OCI-LY3 (cell line): ENCODE data around the gene DUSP10.

ENCODE experiments used
- H2AFZ ChIP-seq: fragments of 200-600, 300-600 bp; shearing (Covaris generic); 2 replicates; pipeline ENCODE4 v1.6.0; 2014; ENCODE audit warnings: antibody characterized with exemption, low read depth, low read length
- H3K27ac ChIP-seq: fragments of 200-600, 300-600 bp; sonication (generic); 2 replicates; pipeline ENCODE4 v1.5.1; 2014; ENCODE audit warnings: mild to moderate bottlenecking, low read length, moderate library complexity, mixed read lengths
- H3K27me3 ChIP-seq: fragments of 200-600, 300-600 bp; sonication (generic); 2 replicates; pipeline ENCODE4 v1.6.1; 2014; ENCODE audit warnings: low read depth, low read length, mixed read lengths
- H3K36me3 ChIP-seq: fragments of 200-600, 300-600 bp; sonication (generic); replicated peaks from 2 replicates; pipeline ENCODE3; 2014; ENCODE audit warnings: low read depth, low read length, mixed read lengths
- H3K4me1 ChIP-seq: fragments of 300-600, 200-600 bp; sonication (generic); 2 replicates; pipeline ENCODE4 v1.6.1; 2014; ENCODE audit warnings: low read length, mixed read lengths
- H3K4me2 ChIP-seq: fragments of 200-600, 300-600 bp; sonication (generic); 2 replicates; pipeline ENCODE4 v1.6.1; 2014; ENCODE audit warnings: low read length, mixed read lengths
- H3K4me3 ChIP-seq: fragments of 300-600, 200-600 bp; sonication (generic); 2 replicates; pipeline ENCODE4 v1.5.1; 2014; ENCODE audit warnings: antibody characterized with exemption, mild to moderate bottlenecking, low read length, moderate library complexity
- H3K79me2 ChIP-seq: fragments of 300-600, 200-600 bp; shearing (Covaris generic); 2 replicates; pipeline ENCODE4 v1.6.1; 2014; ENCODE audit warnings: mild to moderate bottlenecking, low read length, mixed read lengths
- H3K9ac ChIP-seq: fragments of 300-600, 200-600 bp; shearing (Covaris generic); 2 replicates; pipeline ENCODE4 v1.6.0; 2014; ENCODE audit warnings: mild to moderate bottlenecking, low read length, moderate library complexity
- H3K9me3 ChIP-seq: fragments of 200-600, 300-600 bp; shearing (Covaris generic); 2 replicates; pipeline ENCODE4 v1.6.1; 2014; ENCODE audit warnings: low read length, mixed read lengths; ENCODE audit not compliant: insufficient read depth
- H4K20me1 ChIP-seq: fragments of 200-600, 300-600 bp; sonication (generic); 2 replicates; pipeline ENCODE4 v1.6.1; 2016; ENCODE audit warnings: low read length, mixed read lengths; ENCODE audit not compliant: insufficient read depth
- EZH2phosphoT487 ChIP-seq: fragments of 200-600 bp; shearing (Covaris generic); IDR thresholded peaks from 2 replicates; pipeline ENCODE4 v1.6.1; 2018; ENCODE audit warnings: antibody characterized with exemption, mixed run types, low read depth
- TF ChIP-seq, protein P1 (sequence below): fragments of 200-600, 300-600 bp; sonication (generic); IDR thresholded peaks from 2 replicates; pipeline ENCODE4 v1.5.1; 2014; ENCODE audit warnings: antibody characterized with exemption, low read length, low read depth

DUSP10 gene

DNA sequence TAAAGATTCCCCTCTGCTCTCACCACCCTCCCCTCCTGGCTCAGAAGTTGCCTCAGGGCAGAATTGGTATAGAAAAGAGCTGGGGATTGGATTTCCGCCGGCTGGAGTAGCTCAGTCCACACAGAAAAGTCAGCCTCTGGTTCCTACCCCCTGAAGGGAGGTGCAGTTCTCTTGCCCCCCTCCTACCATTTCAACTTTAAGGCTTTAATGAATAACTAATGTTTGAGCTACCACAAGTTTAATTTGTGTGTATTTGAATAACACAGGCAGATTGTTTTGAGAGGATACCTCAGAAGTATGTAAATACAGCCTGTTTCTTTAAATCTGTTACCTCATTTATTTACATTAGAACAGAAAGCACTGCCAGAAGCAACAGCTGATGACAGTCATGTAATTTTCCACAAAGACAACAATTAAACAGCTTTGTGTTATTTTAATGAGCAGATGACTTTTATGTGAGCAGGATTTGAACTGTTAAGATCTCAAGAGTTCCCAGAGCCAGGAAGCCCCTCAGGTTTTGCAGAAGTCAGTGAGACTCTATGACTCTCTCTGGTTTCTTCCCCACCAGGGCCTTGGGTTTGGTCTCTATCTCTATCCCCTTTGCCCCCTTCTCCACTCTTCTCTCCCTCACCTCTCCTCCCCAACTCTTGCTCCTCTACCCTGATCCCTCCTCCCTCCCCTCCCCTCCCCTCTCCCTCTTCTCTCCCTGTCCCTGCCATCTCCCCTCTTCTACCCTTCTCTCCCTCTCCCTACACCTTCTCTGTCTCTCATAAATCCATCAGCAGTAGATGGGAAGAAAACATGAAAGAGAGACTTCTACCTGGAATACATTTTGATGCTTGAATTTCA, 26.3 kb downstream of the DUSP10 start:
- no peak overlapping the region for H3K27ac ChIP-seq
- no peak overlapping the region for H3K4me3 ChIP-seq
- H3K36me3 ChIP-seq = peaks cover 28% of the 10 kb centered on the region
- no peaks in the 10 kb centered on the region for H3K9me3 ChIP-seq
- H4K20me1 ChIP-seq = peaks cover 24% of the 10 kb centered on the region; the same call in 1 of the 2 replicates
- TF ChIP-seq EZH2phosphoT487 = no peak
- TF ChIP-seq, protein P1, sequence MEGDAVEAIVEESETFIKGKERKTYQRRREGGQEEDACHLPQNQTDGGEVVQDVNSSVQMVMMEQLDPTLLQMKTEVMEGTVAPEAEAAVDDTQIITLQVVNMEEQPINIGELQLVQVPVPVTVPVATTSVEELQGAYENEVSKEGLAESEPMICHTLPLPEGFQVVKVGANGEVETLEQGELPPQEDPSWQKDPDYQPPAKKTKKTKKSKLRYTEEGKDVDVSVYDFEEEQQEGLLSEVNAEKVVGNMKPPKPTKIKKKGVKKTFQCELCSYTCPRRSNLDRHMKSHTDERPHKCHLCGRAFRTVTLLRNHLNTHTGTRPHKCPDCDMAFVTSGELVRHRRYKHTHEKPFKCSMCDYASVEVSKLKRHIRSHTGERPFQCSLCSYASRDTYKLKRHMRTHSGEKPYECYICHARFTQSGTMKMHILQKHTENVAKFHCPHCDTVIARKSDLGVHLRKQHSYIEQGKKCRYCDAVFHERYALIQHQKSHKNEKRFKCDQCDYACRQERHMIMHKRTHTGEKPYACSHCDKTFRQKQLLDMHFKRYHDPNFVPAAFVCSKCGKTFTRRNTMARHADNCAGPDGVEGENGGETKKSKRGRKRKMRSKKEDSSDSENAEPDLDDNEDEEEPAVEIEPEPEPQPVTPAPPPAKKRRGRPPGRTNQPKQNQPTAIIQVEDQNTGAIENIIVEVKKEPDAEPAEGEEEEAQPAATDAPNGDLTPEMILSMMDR = no peak
- H3K4me2 ChIP-seq = no peak overlapping the region
- peaks cover 94% of the 10 kb centered on the region for H3K79me2 ChIP-seq
- H3K4me1 ChIP-seq = peaks cover 29% of the 10 kb centered on the region
- no peak overlapping the region for H3K9ac ChIP-seq
- H2AFZ ChIP-seq = no peak overlapping the region
- H3K27me3 ChIP-seq = no peaks in the 10 kb centered on the region

DNA sequence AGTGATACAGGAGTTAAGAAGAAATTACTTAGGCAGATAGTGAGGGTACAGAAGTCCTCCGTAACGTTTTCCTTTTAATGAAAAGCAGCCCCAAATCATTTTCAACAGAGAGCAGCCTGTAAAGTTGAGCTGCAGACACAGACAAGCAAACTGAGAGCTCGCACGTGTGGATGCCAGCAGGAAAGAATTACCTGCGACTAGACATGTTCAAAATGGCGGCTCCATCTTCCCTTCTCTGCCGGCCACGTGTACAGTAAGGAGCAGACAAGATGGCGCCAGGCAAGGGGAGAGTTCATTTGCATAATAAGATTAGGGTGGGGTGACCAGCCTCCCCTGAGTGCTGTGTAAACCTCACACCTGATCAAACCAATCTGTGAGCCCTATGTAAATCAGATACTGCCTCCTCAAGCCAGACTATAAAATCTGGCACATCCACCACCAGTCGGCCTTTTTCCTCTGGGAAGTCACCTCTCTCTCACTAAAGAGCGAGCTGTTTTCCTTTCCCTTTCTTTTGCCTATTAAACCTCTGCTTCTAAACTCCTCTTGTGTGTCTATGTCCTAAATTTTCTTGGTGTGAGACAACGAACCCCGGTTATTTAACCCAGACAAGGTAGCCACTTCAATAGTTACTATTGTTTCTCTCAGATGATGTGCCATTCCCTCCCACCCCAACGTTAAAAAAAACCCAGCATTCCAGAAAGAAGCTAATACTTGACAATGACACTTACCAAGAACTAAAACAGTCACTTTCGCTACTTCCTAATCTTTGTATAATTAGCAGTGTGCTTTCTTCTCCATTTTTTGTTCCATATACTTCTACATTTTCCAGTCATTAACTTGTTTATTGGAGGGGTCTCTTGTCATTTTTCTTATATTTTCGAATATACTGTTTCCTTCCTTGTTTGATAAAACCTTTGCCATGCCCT, 27.4 kb downstream of the DUSP10 start:
- H4K20me1 ChIP-seq = peaks cover 22% of the 10 kb centered on the region; the same call in 1 of the 2 replicates
- no peaks in the 10 kb centered on the region for H3K27me3 ChIP-seq
- H3K9me3 ChIP-seq = no peaks in the 10 kb centered on the region
- no peak for TF ChIP-seq EZH2phosphoT487
- TF ChIP-seq, protein P1 = no peak
- H3K4me3 ChIP-seq = no peak overlapping the region
- H3K27ac ChIP-seq = no peak overlapping the region
- no peak overlapping the region for H2AFZ ChIP-seq
- no peak overlapping the region for H3K4me2 ChIP-seq
- peaks cover 30% of the 10 kb centered on the region for H3K36me3 ChIP-seq
- peaks cover 91% of the 10 kb centered on the region for H3K79me2 ChIP-seq
- no peak overlapping the region for H3K9ac ChIP-seq
- peaks cover 36% of the 10 kb centered on the region for H3K4me1 ChIP-seq

DNA sequence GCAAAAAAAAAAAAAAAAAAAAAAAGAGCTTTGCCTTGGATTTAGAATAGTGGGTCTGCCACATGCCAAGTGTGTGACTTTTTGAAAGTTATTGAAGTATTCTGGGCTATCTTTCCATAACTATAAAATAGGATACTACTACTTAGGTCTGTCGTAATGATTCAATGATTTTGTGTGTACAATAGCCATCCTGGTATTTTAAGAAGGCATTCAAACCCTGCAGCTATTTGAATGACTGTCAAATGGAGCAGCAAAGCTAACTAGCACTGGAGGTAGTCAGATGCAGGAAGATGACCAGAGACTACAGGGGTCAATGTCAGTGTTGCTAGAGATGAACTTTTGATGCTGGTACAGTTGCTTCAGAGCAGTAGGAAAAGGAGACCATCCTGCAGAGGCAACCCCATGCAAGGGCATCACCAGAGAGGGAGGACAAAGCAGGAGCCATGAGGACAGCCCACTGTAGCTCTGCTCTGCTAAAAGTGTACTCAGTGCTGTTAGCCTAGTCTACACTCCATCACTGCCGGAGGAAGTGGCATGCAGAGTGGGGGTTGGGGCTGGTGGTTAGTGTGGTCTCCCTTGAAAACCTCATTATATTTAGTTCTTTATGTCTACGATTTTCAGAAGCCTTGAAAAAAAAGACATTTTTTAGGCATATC, 29.0 kb downstream of the DUSP10 start:
- H3K27me3 ChIP-seq = no peaks in the 10 kb centered on the region
- H3K9me3 ChIP-seq = no peaks in the 10 kb centered on the region
- no peak overlapping the region for H3K9ac ChIP-seq
- H3K4me3 ChIP-seq = 0 out of 2 replicates have a peak overlapping the region, but pooled peaks have one; percentile 0
- peaks cover 13% of the 10 kb centered on the region; the same call in 1 of the 2 replicates for H4K20me1 ChIP-seq
- H3K4me1 ChIP-seq = peaks cover 52% of the 10 kb centered on the region
- no peak for TF ChIP-seq EZH2phosphoT487
- TF ChIP-seq, protein P1 = no peak
- peak overlapping the region; percentile 40 for H3K4me2 ChIP-seq
- peaks cover 16% of the 10 kb centered on the region for H3K36me3 ChIP-seq
- no peak overlapping the region for H2AFZ ChIP-seq
- H3K79me2 ChIP-seq = peaks cover 90% of the 10 kb centered on the region
- peak overlapping the region; percentile 46 for H3K27ac ChIP-seq
